Colonic mucosa (tissue), 4 donors: ENCODE results near the gene CHRNG. TPM values are rescaled to one million over a fixed set of nuclear protein-coding genes. Genes with fewer than 3 reads are reported as not detected.

Experiments
- DNase-seq: peaks from one replicate; pipeline ENCODE4 v3.0.0-alpha.2; 2020
- H3K27ac ChIP-seq: fragments of 200-600 bp; one replicate; pipeline ENCODE4 v1.8.0; 2021
- H3K27me3 ChIP-seq: fragments of 200-600 bp; one replicate; pipeline ENCODE4 v1.8.0; 2021
- H3K36me3 ChIP-seq: fragments of 200-600 bp; one replicate; pipeline ENCODE4 v1.8.0; 2021
- H3K4me1 ChIP-seq: fragments of 200-600 bp; one replicate; pipeline ENCODE4 v1.8.0; 2021; ENCODE audit warnings: mild to moderate bottlenecking
- H3K4me3 ChIP-seq: fragments of 200-600 bp; one replicate; pipeline ENCODE4 v1.8.0; 2021
- H3K9ac ChIP-seq, 2 donors: one replicate each; pipeline ENCODE4 v1.7.0; 2013; ENCODE audit warnings: control low read depth in 2 of 2, low read depth in 2 of 2, low read length in 2 of 2
- H3K9me3 ChIP-seq: fragments of 200-600 bp; one replicate; pipeline ENCODE4 v1.8.0; 2021
- CTCF ChIP-seq: fragments of 200-600 bp; IDR thresholded peaks from one replicate; pipeline ENCODE4 v1.8.0; 2022; ENCODE audit warnings: antibody characterized with exemption, mild to moderate bottlenecking
- intact Hi-C: fragments of 100-400 bp; cut with DNase I; formaldehyde crosslinking; loops from one replicate; pipeline ENCODE4 v1.14.1; 2022
- total RNA-seq, 2 donors: library from RNA; stranded (reverse); fragmentation: NEBNext Ultra II Directional in 1 of 2; extraction: Animal tissue kit (Norgen Biotek cat#: 25700) in 1 of 2; gene quantifications; one replicate each; pipeline ENCODE4 v1.2.1, GENCODE V29; 2021
- donor health status: healthy.
- donor health status: DM: no; HTN: no; CAD: no.
- donor health status: DM: no; HTN: no; CAD: no.

CHRNG gene
- total RNA-seq, 2 donors from 2014 or later, result not detected

DNA sequence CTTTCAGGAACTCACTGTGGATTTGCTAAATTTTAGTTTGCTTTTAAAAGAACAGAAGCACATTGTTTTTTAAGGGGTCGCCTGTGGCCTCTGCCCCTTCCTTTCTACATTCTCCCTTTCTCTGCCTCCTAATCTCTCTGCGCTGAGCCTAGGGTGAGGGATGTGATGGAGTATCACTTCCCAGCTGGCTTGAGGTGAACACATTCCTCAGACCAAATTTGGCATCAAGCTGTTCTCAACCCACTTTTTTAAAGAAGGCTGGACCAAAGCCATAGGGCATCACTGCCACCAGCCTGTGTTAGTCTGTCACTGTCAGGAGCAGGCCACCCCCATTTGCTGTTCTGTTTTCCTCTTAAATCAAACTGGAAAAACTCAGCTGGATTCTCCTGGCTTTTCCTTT lies 38.3 kb downstream of the CHRNG start:
- H3K27ac ChIP-seq, result no peak overlapping the region
- no peak for DNase-seq
- H3K27me3 ChIP-seq, result no peaks in the 10 kb centered on the region
- H3K9ac ChIP-seq, result no peak overlapping the region
- H3K36me3 ChIP-seq, result no peaks in the 10 kb centered on the region
- H3K9me3 ChIP-seq, result no peaks in the 10 kb centered on the region
- no peak for TF ChIP-seq CTCF
- intact Hi-C loops, result no loop called here
- H3K4me3 ChIP-seq, result no peak overlapping the region
- no peaks in the 10 kb centered on the region for H3K4me1 ChIP-seq

- no peak overlapping the region for H3K4me3 ChIP-seq
- no peaks in the 10 kb centered on the region for H3K27me3 ChIP-seq
- no peaks in the 10 kb centered on the region for H3K4me1 ChIP-seq
- intact Hi-C loops, result no loop called here
- no peaks in the 10 kb centered on the region for H3K36me3 ChIP-seq
- no peak for TF ChIP-seq CTCF
- no peak overlapping the region for H3K27ac ChIP-seq
- no peak overlapping the region for H3K9ac ChIP-seq
- DNase-seq, result no peak
- no peaks in the 10 kb centered on the region for H3K9me3 ChIP-seq
Measured at GRCh38 chr2:232578626-232579025, 39.1 kb downstream of the CHRNG start.

GRCh38 chr2:232580648-232580981 lies 41.1 kb downstream of the CHRNG start:
- Histone ChIP-seq H3K9me3 (no peaks in the 10 kb centered on the region), H3K4me1 (no peaks in the 10 kb centered on the region), H3K9ac (peak overlapping the region in 1 of 2 donors; percentile 38), H3K27ac (peak overlapping the region; percentile 60), H3K4me3 (no peak overlapping the region), H3K36me3 (no peaks in the 10 kb centered on the region), H3K27me3 (no peaks in the 10 kb centered on the region)
- DNase-seq, result no peak
- intact Hi-C loops, result no loop called here
- no peak for TF ChIP-seq CTCF

DNA sequence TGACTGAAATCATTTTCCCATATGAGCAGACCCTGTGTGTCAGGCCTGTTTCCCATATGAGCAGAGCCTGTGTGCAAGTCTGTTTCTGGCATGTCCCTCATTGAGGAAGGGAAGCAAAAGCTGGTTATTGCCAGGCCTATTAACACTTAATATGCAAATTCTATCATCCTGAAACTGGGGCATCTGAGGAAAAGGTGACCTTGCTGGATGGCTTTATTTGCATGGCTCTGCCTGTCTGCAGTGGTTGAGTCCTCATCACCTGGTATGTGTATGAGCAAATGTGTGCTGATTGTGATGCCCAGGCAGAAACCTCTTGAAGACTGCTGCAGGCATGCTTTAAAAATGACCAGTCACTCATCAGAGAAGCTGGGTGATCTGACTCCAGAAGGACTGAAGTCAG lies 42.2 kb downstream of the CHRNG start:
- intact Hi-C loops, result no loop called here
- H3K9me3 ChIP-seq, result no peaks in the 10 kb centered on the region

GRCh38 chr2:232584238-232584637 lies 44.7 kb downstream of the CHRNG start:
- H3K4me1 ChIP-seq, result peaks cover 12% of the 10 kb centered on the region
- H3K36me3 ChIP-seq, result no peaks in the 10 kb centered on the region
- H3K9me3 ChIP-seq, result no peaks in the 10 kb centered on the region
- no peak for DNase-seq
- intact Hi-C loops, result no loop called here
- no peak overlapping the region for H3K4me3 ChIP-seq
- H3K27me3 ChIP-seq, result no peaks in the 10 kb centered on the region
- no peak for TF ChIP-seq CTCF
- no peak overlapping the region for H3K27ac ChIP-seq
- H3K9ac ChIP-seq, result no peak overlapping the region

More for the DNA sequence above, 42.2 kb downstream of the CHRNG start:
- Histone ChIP-seq H3K36me3 (no peaks in the 10 kb centered on the region), H3K4me3 (no peak overlapping the region), H3K9ac (no peak overlapping the region), H3K4me1 (no peaks in the 10 kb centered on the region), H3K27ac (no peak overlapping the region), H3K27me3 (no peaks in the 10 kb centered on the region)
- TF ChIP-seq CTCF, result no peak
- no peak for DNase-seq
